Fibroblast of skin of left biceps (primary cell): ENCODE results near the gene TDRD9.

Source experiments
- DNase-seq, 2 experiments: peaks; one replicate each; pipeline ENCODE4 v3.0.0-alpha.2; 2013; ENCODE audit warnings: low read depth in 2 of 2

The TDRD9 gene

DNA sequence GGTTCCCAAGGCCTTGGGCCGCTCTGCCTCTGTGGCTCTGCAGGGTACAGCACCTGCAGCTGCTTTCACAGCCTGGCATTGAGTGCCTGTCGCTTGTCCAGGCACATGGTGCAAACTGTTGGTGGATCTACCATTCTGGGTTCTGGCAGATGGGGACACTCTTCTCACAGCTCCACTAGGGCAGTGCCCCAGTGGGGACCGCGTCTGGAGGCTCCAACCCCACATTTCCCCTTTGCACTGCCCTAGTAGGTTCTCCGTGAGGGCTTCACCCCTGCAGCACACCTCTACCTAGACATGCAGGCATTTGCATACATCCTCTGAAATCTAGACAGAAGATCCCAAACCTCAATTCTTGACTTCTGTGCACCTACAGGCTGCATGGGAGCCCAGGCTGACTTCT lies 138.0 kb downstream of the TDRD9 start:
- no peak for DNase-seq

GRCh38 chr14:104066719-104067295 lies 138.6 kb downstream of the TDRD9 start:
- DNase-seq, result no peak

DNA sequence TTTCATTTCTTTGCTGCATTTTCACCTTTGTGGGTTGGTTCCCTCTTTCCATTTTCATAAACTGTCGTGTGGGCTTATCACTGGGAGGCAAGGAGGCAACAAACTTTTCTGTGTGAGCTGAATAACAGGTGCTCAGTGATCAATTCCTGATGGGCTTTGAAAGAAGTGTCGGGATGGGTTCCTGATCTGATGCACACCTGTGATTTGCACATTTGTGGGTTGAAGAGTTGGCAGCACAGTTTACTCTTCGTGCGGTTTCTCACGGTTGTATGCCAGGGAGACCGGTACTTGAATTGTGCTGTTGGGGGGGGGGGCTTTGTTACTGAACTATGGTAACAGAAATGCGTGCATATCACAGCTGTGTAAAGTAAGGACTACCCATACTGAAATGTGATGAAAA lies 141.3 kb downstream of the TDRD9 start:
- DNase-seq, result no peak

- DNase-seq, result no peak
Measured at GRCh38 chr14:104072586-104072985, 144.3 kb downstream of the TDRD9 start.

DNA sequence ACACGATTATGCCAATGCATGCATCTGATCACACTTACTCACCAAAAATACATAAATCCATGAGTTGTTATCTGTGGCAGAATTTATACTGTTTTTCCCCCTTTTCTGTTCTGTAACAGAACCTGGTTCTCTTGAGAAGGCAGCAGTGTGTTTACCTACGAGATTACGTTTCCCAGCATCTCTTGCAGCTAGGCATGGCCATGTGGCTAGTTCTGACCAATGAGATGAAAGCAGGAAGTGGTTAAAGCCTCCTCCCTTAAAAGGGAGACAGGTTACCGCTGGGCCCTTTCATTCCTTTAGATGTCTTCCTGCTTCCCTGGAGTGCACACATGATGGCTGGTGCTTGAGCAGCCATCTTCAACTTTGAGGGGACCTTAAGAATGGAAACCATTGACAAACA lies 145.5 kb downstream of the TDRD9 start:
- DNase-seq, result no peak

DNA sequence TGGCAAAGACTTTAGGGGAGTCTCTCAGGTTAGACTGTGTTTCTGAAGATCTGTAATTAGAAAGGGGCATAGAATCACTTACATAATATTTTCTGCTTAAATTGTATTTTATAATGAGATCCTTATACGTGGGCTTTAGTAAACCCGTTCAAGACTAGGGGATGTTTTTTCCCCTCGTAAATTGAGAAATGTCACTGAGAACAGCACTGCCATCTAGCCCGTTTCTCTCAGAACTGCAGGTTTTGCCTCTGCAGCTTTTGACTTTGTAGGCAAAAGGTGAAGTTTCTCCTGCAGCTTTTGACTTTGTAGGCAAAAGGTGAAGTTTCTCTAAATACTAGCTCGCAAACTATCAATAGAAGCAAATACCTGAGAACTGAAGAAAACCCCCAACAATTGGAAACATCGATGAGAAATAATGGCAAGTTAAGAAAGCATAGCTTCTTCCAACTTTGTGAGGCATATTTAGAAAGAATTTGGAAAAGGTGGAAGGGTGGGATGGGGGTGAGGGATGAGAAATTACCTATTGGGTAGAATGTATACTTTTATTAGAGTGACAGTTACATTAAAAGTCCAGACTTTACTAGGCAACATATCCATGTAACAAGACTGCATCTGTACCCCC lies 147.4 kb downstream of the TDRD9 start:
- DNase-seq, result no peak

DNA sequence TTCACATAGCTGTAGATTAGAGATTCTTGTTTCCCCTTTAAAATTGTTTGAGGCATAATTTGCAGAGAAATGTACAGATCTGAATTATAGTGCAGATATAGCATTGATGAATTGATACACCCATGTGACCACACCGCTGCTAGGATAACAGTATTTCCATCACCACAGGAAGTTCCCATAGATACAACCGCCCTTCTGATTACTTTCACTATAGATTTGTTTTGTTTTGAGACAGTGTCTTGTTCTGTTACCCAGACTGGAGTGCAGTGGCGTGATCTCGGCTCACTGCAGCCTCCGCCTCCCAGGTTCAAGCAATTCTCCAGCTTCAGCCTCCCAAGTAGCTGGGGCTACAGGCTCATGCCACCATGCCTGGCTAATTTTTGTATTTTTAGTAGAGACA lies 148.5 kb downstream of the TDRD9 start:
- no peak for DNase-seq

GRCh38 chr14:104078031-104078455 lies 149.8 kb downstream of the TDRD9 start:
- peak; percentile 42 to 50 for DNase-seq

DNA sequence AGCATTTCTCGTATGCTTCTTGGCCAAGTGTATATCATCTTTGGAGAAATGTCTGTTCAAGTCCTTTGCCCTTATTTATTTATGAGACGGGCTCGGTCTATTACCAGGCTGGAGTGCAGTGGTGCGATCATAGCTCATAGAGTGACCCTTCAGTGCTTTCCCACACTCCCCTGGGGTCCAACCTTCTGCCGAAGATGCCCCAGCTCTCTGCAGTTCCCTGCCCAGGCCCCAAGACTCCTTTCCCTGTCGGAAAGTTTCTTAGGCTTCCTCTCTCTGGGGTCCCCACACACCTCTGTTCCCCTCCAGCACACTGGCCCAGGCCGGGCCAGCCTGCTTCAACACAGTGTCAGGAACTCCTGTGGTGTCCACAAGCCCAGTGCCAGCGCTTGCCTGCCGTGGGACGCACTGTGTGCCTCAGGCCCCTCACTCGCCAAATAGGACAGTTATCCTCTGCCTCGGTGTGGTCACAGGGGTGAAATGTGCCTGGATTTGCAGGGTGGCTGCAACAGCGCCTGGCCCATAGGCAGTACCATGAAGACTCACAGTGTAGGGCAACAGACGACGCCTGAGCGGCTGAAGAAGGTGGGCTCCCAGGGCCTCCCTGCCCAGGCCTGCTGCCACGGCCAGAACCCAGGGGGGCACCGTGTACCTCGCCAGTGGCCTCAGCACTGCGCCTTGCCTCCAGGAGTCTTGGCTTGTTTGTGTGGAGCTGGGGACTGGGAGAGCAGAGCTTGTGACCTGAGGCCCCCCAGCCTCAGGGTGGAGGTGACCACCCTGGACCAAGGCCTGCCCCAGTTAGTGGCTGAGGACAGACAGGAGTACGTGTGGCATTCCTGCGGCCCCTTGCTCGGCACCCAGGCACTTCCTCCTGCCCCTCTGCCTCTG lies 152.4 kb downstream of the TDRD9 start:
- DNase-seq, result no peak

DNA sequence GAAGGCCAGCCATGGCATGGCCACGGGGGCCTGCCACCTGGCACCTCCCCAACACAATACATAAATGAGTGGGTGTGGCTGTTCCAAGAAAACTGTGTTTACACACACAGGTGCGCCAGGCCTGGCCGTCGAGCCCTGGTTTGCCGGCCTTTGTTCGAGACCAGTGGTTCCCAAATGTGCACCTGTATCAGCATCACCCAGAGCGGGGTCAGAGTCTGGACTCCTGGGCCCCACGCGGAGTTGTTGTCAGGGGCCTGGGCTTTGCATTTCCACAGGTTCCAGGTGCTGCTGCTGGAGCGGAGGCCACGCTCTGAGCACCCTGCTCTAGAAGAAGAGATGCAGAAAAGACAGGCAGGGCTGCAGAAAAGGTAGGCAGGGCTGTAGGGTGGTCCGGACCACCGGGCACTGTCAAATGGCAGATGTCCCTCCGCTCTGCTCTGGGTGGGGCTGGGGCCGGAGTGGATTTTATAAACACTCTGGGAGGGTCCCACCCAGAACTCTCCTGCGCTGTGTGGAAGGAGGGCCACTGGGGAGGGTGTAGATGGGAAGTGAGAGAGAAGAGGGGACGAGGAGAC lies 153.1 kb downstream of the TDRD9 start:
- DNase-seq, result no peak

DNA sequence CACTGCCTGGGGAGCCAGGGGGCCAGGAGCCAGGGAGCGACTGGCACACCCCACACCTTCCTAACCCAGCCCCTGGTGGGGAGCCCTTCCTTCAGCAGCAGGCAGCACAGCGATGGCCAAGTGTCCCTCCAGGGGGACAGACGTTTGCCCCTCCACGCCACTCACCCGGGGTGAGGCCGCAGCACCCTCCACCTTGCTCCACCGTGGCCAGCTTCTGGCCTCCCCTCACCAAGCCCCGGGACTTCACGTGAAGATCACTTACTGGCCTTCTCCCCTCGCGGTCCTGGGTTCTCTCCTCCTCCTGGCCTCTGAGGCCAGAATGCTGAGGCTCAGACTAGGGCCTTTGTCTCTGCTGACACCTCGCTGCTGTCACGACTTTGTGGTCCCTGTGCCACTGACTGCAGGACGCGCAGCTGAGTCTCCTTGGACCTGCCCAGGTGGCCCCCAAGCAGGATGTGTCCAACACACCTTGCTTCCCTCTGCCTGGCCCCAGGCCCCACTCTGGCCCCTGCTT lies 153.8 kb downstream of the TDRD9 start:
- no peak for DNase-seq

GRCh38 chr14:104082807-104083206 lies 154.6 kb downstream of the TDRD9 start:
- DNase-seq, result no peak

GRCh38 chr14:104084251-104085002 lies 156.2 kb downstream of the TDRD9 start:
- DNase-seq, result no peak

GRCh38 chr14:104085032-104085888 lies 157.0 kb downstream of the TDRD9 start, which contains the start of gene ASPG:
TSS of gene ASPG (plus strand) at chr14:104085700. CDS start at chr14:104085771, 71 bp downstream.
- DNase-seq, result no peak

DNA sequence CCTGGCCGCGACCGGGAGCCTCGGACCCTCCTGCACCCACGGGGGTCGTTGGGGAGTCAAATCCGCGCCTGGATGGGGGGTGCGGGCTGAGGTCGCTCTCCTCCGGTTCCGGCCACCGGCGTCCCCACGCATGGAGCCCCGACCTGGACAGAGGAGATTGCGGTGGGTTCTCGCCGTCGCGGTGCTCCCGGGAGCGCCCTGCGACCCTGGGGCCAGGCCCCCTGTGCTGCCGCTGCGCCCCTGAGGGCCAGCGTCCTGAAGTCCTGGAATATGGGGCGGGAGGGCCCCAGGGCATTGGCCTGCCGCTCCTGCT lies 157.6 kb downstream of the TDRD9 start:
- no peak for DNase-seq

DNA sequence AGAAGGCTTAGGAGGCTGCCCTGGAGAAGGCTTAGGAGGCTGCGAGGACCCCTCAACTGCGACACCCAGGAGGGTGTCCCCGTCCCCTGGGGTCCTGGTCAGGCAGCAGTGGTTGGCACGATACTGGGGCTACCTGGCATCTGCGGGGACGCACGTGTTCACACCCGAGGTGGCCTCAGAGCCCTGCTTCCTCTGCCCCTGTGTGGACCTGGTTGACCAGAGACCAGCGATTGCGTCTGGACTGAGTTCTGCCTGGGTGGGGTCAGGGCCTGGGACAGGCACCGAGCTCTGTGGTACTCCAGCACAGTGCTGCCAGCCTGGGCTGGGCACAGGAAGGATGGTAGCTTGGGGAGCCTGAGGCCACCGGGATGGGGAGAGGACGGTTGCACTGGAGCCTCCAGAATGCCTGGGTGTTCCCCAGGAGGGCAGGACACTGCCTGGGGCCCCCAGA lies 158.0 kb downstream of the TDRD9 start:
- DNase-seq, result no peak

DNA sequence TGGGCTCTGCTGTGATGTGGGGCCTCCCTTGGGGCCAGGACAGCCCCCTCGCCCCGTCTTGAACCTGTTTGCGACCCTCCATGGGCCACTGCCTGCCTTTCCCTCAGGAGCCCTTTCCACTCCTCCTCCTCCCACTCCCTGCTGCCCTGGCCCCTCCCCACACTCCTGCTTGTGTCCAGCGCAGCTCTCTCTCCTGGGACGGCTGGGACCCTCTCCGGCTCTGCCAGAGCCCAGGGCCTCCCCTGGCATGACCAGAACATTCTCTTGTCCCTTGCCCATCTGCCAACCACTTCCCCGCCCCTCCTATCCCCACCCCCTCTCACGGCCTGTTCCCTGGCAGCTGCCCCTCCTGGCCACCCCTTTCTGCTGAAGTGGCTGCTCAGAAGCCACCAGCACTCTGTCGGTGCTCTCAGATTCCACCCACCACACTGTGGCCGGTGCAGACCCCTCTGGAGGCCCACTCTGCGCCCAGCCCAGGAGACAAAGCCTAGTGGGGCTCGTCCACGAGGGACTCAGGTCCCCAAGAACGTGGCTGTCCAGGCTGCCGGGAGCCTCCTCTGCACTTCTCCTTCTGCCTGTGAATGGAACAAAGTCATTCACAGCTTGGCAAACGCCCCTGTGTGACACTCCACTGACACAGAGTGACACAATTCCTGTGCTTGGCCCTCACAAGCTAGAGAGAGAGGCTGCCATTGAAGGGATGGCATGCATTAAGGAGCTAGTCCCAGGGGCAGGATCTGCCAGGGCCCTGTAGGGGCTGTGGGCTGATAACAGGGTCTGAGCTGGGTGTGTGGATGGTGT lies 158.6 kb downstream of the TDRD9 start:
- DNase-seq, result no peak

- DNase-seq, result no peak
Measured at GRCh38 chr14:104087505-104087904, 159.2 kb downstream of the TDRD9 start.

GRCh38 chr14:104087981-104088850 lies 160.0 kb downstream of the TDRD9 start:
- no peak for DNase-seq
